Measurements from ENCODE around the gene ABCE1.
"Not testable (repeated sequence)": the region's sequence is repeated elsewhere in the genome, so short reads cannot be mapped to it uniquely, and the experiment has no call there.

Gene ABCE1

GRCh38 chr4:145132511-145133098 lies 34.5 kb downstream of the ABCE1 start:
- TF ChIP-seq ZNF274 (IDR thresholded peaks at IDR 0.05; ENCODE audit: low read depth, low read length), result no peak
- H3K4me3 ChIP-seq (ENCODE audit: low read length), result peak overlapping the region; percentile 53; the same call in 1 of the 2 replicates

- H3K4me3 ChIP-seq (ENCODE audit: low read length), result not testable (repeated sequence)
Measured at GRCh38 chr4:145136219-145136618, 38.1 kb downstream of the ABCE1 start.

GRCh38 chr4:145148980-145149379 lies 50.9 kb downstream of the ABCE1 start:
- no peak overlapping the region for H3K4me3 ChIP-seq (ENCODE audit: low read length)
- TF ChIP-seq ZNF274 (IDR thresholded peaks at IDR 0.05; ENCODE audit: low read depth, low read length), result no peak

- no peak for TF ChIP-seq ZNF274 (IDR thresholded peaks at IDR 0.05; ENCODE audit: low read depth, low read length)
Measured at GRCh38 chr4:145153181-145153903, 55.2 kb downstream of the ABCE1 start.

GRCh38 chr4:145153904-145154298 lies 55.8 kb downstream of the ABCE1 start:
- no peak overlapping the region for H3K4me3 ChIP-seq (ENCODE audit: low read length)
- no peak for TF ChIP-seq ZNF274 (IDR thresholded peaks at IDR 0.05; ENCODE audit: low read depth, low read length)

More at GRCh38 chr4:145153181-145153903, 55.2 kb downstream of the ABCE1 start:
- no peak overlapping the region for H3K4me3 ChIP-seq (ENCODE audit: low read length)

GRCh38 chr4:145154573-145154972 lies 56.5 kb downstream of the ABCE1 start:
- no peak for TF ChIP-seq ZNF274 (IDR thresholded peaks at IDR 0.05; ENCODE audit: low read depth, low read length)
- no peak overlapping the region for H3K4me3 ChIP-seq (ENCODE audit: low read length)

- no peak overlapping the region for H3K4me3 ChIP-seq (ENCODE audit: low read length)
- no peak for TF ChIP-seq ZNF274 (IDR thresholded peaks at IDR 0.05; ENCODE audit: low read depth, low read length)
Measured at GRCh38 chr4:145155268-145155870, 57.3 kb downstream of the ABCE1 start.

- H3K4me3 ChIP-seq (ENCODE audit: low read length), result no peak overlapping the region
- no peak for TF ChIP-seq ZNF274 (IDR thresholded peaks at IDR 0.05; ENCODE audit: low read depth, low read length)
Measured at GRCh38 chr4:145156986-145157385, 58.9 kb downstream of the ABCE1 start.

- no peak overlapping the region for H3K4me3 ChIP-seq (ENCODE audit: low read length)
Measured at GRCh38 chr4:145161549-145161948, 63.4 kb downstream of the ABCE1 start.

GRCh38 chr4:145167887-145168286 lies 69.8 kb downstream of the ABCE1 start:
- H3K4me3 ChIP-seq (ENCODE audit: low read length), result no peak overlapping the region
- TF ChIP-seq ZNF274 (IDR thresholded peaks at IDR 0.05; ENCODE audit: low read depth, low read length), result no peak

More at GRCh38 chr4:145161549-145161948, 63.4 kb downstream of the ABCE1 start:
- TF ChIP-seq ZNF274 (IDR thresholded peaks at IDR 0.05; ENCODE audit: low read depth, low read length), result no peak

GRCh38 chr4:145168581-145169187 lies 70.6 kb downstream of the ABCE1 start:
- no peak overlapping the region for H3K4me3 ChIP-seq (ENCODE audit: low read length)
- no peak for TF ChIP-seq ZNF274 (IDR thresholded peaks at IDR 0.05; ENCODE audit: low read depth, low read length)

- no peak overlapping the region for H3K4me3 ChIP-seq (ENCODE audit: low read length)
- no peak for TF ChIP-seq ZNF274 (IDR thresholded peaks at IDR 0.05; ENCODE audit: low read depth, low read length)
Measured at GRCh38 chr4:145170223-145170622, 72.1 kb downstream of the ABCE1 start.

GRCh38 chr4:145171911-145172310 lies 73.8 kb downstream of the ABCE1 start:
- H3K4me3 ChIP-seq (ENCODE audit: low read length), result no peak overlapping the region
- TF ChIP-seq ZNF274 (IDR thresholded peaks at IDR 0.05; ENCODE audit: low read depth, low read length), result no peak

GRCh38 chr4:145176641-145177432 lies 78.7 kb downstream of the ABCE1 start:
- peak overlapping the region; percentile 100 for H3K4me3 ChIP-seq (ENCODE audit: low read length)
- TF ChIP-seq ZNF274 (IDR thresholded peaks at IDR 0.05; ENCODE audit: low read depth, low read length), result no peak

All from GM08714 (cell line).